Retinal pigment epithelial cell (primary cell): ENCODE results near the gene TSPAN31.

ENCODE experiments used
- DNase-seq: peaks from one replicate; pipeline ENCODE4 v3.0.0-alpha.2; 2010; ENCODE audit warnings: low read depth
- H3K4me3 ChIP-seq: 2 replicates; pipeline ENCODE4 v1.5.1; 2011; ENCODE audit warnings: mild to moderate bottlenecking, low read length, control low read depth, moderate library complexity
- TF ChIP-seq, protein P1 (sequence below): conservative IDR thresholded peaks from 2 replicates; pipeline ENCODE4 v1.5.1; 2011; ENCODE audit warnings: low read depth, low read length, control low read depth, inconsistent platforms

TSPAN31 gene

DNA sequence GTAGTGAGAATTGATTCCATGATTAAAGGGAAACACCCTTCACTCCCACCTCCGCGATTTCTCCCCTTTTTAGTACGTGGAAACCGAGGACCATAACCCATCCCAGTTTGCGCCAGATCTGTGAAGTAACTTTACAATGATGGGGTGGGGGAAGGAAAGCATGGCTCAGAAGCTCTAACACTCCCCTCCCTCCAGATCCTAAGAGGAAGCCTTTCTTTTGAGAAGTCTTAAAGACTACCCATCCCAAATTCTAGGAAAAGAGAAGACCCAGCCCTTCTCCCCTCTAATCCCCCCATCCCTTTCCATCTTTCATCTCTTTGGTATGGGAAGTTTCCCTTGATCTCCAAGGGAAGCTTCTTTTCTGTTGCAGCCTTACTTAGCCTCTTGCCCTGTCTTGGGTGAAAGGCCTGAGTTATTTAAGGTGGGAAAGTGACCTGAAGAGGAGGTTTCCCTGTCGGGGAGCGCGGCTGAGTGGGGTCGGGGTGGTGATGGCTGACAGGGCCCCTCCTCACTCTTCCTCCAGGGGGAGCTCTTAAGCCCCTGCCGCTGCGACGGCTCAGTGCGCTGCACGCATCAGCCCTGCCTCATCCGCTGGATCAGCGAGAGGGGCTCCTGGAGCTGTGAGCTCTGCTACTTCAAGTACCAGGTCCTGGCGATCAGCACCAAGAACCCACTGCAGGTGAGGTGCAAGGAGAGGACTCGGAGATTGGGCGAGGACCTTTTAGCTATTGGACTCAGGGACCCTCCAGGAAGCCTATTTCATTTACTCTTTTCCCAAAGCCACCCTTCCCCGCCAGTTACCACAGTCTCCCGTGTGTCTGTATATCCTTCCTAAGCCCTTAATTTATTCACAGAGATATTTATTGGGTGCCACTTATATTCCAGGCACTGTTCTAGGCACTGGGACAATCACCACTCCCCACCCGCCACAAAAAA, 11.8 kb downstream of the TSPAN31 start:
- peak overlapping the region; percentile 44 for H3K4me3 ChIP-seq
- TF ChIP-seq, protein P1, sequence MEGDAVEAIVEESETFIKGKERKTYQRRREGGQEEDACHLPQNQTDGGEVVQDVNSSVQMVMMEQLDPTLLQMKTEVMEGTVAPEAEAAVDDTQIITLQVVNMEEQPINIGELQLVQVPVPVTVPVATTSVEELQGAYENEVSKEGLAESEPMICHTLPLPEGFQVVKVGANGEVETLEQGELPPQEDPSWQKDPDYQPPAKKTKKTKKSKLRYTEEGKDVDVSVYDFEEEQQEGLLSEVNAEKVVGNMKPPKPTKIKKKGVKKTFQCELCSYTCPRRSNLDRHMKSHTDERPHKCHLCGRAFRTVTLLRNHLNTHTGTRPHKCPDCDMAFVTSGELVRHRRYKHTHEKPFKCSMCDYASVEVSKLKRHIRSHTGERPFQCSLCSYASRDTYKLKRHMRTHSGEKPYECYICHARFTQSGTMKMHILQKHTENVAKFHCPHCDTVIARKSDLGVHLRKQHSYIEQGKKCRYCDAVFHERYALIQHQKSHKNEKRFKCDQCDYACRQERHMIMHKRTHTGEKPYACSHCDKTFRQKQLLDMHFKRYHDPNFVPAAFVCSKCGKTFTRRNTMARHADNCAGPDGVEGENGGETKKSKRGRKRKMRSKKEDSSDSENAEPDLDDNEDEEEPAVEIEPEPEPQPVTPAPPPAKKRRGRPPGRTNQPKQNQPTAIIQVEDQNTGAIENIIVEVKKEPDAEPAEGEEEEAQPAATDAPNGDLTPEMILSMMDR: peak; percentile 92
- DNase-seq: no peak

DNA sequence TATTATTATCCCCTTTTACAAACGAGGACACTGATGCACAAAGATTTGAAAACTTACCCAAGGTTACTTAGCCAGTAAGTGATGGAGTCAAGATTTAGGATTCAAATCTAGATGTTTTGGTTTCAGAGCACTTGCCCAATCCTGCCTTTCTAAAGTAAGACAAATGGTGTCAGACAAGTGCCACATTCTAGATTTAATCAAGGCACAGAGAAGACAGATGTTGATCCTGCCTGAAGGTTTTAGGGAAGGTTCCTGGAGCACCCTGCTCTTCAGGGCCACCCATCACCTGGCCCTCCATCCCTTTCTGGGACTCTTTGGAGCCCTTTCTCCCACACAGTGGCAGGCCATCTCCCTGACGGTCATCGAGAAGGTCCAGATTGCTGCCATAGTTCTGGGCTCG, 12.9 kb downstream of the TSPAN31 start:
- DNase-seq: no peak
- no peak overlapping the region for H3K4me3 ChIP-seq
- TF ChIP-seq, protein P1: no peak

DNA sequence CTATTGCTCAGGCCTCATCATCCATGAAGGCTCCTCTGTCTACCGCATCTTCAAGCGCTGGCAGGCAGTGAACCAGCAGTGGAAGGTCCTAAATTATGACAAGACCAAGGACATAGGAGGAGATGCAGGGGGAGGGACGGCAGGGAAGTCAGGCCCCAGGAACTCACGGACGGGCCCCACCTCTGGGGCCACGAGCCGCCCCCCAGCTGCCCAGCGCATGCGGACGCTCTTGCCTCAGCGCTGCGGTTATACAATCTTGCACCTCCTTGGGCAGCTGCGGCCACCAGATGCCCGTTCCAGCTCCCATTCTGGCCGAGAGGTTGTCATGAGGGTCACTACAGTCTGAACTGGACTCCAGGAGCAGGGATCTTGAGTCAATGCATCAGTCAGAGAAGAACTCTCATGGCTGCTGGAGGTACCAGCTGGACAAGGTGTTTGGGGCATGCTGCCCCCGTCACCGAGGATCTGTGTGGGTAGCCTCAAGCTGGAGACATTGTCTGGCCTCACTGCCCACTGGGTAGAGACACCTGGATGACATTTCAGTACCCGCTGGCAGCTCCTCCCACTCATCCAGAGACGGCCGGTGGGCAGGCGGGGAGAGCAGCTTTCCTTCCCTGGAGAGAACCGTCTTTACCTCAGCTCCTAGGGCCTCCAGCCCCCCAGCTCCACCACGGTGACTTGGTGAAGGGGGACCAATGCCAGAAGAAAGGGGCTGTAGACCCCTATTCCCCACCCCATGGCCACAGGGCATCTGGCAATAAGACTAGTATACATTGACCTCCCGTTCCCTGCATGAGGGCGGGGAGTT, 13.9 kb downstream of the TSPAN31 start:
- TF ChIP-seq, protein P1: no peak
- no peak overlapping the region for H3K4me3 ChIP-seq
- no peak for DNase-seq

DNA sequence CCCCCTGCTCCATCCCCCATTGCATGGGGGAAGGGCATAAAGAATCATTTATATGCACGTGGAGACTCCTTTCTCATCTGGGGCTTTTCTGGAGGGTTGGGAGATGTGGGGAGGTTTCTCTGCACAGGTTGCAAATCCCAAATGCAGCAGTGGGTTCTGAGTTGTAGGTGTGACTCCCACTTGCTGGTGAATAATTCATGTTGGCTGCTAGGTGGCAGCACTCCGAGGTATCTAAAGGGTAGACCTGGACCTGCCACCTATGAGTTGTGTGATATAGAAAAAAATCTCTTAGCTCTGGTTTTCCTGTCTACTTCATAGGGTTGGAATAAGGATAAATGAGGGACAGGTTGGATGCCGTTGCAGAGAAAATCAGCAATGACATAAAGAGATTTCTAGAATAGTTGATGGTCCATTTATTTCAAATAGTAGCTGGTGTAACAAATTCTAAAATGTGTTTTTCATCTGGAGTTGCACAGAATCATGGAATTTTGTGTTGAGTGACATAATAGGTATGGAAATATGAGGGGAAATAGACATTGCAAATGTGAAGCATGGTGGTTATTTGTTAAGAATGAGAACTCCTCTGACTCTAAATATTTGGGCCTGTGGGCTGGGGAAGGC, 14.6 kb downstream of the TSPAN31 start:
- TF ChIP-seq, protein P1: peak; percentile 68
- no peak overlapping the region for H3K4me3 ChIP-seq
- DNase-seq: no peak

DNA sequence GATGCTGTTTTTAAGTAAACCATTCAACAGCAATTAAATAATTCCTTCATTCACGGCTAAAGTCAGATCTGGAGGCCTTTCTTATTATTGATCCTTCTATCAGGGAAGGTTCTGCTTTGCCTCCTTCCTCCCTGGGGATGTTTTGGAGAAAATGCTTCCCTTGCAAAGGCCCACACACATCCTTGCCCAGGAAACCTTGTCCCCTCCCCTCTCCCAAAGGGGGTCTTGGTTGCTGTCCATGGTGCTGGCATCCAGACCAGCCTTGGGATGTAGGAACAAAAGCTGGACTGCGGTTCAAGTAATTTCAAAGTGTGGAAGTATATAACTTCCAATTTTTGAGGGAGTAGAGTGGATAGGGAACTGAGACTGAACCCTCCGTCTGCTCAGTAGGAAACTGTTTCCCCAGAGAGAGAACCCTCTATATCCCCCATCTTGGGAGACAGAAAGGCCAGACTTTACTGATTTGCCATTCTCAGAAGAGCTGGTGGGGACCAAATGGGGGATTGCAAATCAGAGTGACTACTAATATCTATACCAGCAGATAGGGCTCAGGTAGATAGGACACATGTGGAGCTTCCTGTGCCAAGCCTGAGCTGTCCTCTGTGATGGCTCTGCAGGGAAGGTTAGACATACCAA, 15.6 kb downstream of the TSPAN31 start:
- no peak for DNase-seq
- TF ChIP-seq, protein P1: no peak
- no peak overlapping the region for H3K4me3 ChIP-seq

DNA sequence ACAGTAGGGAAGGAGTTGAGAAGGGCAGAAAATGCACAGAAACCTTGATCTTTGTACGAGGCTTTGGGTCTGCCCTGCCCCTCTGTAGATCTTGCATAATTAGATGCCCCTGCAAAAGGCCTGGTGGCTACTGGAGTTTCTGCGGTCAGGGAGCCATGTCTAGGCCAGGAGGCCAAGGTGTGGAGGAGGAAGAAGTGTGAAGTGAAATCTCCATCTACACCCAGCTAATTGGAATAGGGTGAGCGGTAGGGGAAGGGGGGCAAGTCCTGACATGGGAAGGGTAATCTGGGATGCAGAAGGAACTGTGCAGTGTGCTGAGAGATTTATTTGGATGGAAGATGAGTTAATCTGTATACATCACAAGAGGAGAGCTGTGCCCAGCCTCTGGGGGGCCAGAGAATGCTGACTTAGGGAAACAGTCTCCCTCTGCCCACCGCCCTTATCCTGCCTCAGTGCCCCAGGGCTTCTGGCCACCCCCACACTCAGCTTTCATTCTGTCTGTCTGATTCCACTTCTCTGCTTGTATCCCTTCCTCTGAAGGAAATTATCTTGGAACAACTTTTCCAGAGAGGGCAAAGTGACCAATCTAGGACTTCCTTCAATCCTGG, 16.7 kb downstream of the TSPAN31 start:
- H3K4me3 ChIP-seq: no peak overlapping the region
- TF ChIP-seq, protein P1: no peak
- DNase-seq: no peak
